Limb (tissue), 2 donors: ENCODE measurements around the gene FBXO30.

ENCODE experiments used
- DNase-seq, 2 donors: peaks; one replicate each; pipeline ENCODE4 v3.0.0-alpha.2; 2016; ENCODE audit errors: extremely low spot score in 2 of 2

The FBXO30 gene

GRCh38 chr6:145814501-145815308, at the start of gene FBXO30:
Gene FBXO30, minus strand, starts transcription at chr6:145814795. Its CDS starts 8,390 bp downstream, at chr6:145806405.
- peak; percentile 88 to 97 for DNase-seq

- no peak for DNase-seq
Measured at GRCh38 chr6:145863988-145864616, 49.5 kb upstream of the FBXO30 start.

GRCh38 chr6:145863366-145863765, 48.8 kb upstream of the FBXO30 start:
- DNase-seq, result no peak

GRCh38 chr6:145860562-145860961, 46.0 kb upstream of the FBXO30 start:
- no peak for DNase-seq

GRCh38 chr6:145850671-145851070, 36.1 kb upstream of the FBXO30 start:
- no peak for DNase-seq

GRCh38 chr6:145848541-145848940, 33.9 kb upstream of the FBXO30 start:
- no peak for DNase-seq

- no peak for DNase-seq
Measured at GRCh38 chr6:145845557-145845956, 31.0 kb upstream of the FBXO30 start.

- DNase-seq, result no peak
Measured at GRCh38 chr6:145844933-145845540, 30.4 kb upstream of the FBXO30 start.

GRCh38 chr6:145842693-145843546, 28.3 kb upstream of the FBXO30 start:
- DNase-seq, result no peak

GRCh38 chr6:145841668-145842067, 27.1 kb upstream of the FBXO30 start:
- no peak for DNase-seq

- DNase-seq, result no peak
Measured at GRCh38 chr6:145839653-145840052, 25.1 kb upstream of the FBXO30 start.

GRCh38 chr6:145838305-145838704, 23.7 kb upstream of the FBXO30 start:
- no peak for DNase-seq

GRCh38 chr6:145836772-145837171, 22.2 kb upstream of the FBXO30 start:
- no peak for DNase-seq

GRCh38 chr6:145836170-145836569, 21.6 kb upstream of the FBXO30 start:
- no peak for DNase-seq

GRCh38 chr6:145830612-145831011, 16.0 kb upstream of the FBXO30 start:
- no peak for DNase-seq

- DNase-seq, result no peak
Measured at GRCh38 chr6:145829950-145830349, 15.4 kb upstream of the FBXO30 start.

GRCh38 chr6:145829102-145829501, 14.5 kb upstream of the FBXO30 start:
- DNase-seq, result no peak

- DNase-seq, result no peak
Measured at GRCh38 chr6:145824344-145824743, 9.7 kb upstream of the FBXO30 start.

GRCh38 chr6:145823328-145823944, 8.8 kb upstream of the FBXO30 start:
- DNase-seq, result no peak

- no peak for DNase-seq
Measured at GRCh38 chr6:145822456-145822855, 7.9 kb upstream of the FBXO30 start.

- DNase-seq, result no peak
Measured at GRCh38 chr6:145819994-145820393, 5.4 kb upstream of the FBXO30 start.
